HG03565 (cell line): ENCODE measurements around the gene RAPGEF1.

ENCODE experiments used
- ATAC-seq: cut with Tn5 transposase; IDR thresholded peaks from one replicate; pipeline ENCODE4 v1.9.1; 2021; ENCODE audit warnings: mild to moderate bottlenecking, moderate library complexity; ENCODE audit not compliant: unreplicated experiment

The RAPGEF1 gene

DNA sequence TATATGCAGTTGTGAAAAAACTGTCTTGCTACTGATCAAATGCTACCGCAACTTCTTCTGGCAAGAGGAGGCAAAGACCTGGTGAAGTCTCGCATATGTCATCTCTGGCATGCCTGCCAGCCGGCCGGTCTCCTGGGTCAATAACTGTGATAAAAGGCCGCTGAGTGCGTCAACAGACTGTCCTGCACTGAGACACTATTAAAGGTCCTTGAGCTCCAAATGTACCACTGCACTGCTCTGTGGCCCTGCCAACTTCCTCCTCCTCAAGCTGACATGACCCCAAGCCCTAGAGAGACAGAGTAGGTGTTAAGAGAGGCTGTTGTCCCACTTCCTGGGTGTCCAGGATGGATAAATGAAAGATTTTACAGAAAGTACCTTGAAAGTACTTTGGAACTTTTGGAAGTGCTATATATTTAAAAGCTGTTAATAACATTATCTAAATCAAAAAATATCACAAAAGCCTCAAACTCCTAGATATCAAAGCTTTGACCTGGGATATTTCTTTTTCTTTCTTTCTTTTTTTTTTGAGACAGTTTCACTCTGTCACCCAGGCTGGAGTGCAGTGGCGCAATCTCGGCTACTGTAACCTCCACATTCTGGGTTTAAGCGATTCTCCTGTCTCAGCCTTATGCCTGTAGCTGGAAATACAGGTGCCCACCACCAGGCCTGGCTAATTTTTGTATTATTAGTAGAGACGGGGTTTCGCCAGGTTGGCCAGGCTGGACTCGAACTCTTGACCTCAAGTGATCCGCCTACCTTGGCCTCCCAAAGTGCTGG lies 31.5 kb downstream of the RAPGEF1 start:
- no peak for ATAC-seq

DNA sequence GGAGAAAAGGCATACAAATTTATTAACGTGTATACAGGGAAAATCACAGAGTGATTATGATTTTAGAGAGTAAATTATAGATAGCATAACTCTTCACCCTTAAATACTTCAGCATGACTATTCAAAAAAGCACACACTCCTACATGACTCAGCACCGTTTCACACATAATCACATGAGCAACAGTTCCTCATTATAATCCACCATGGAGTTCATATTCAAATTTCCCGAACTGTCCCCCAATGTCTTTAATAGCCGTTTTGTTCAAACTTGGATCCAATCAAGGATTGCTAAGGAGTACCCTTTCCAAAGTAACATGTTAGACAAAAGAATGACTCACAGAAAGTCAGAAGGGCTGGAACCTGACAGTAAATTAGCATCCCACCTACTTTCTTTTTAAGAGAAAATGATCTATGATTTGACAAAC lies 32.1 kb downstream of the RAPGEF1 start:
- ATAC-seq, result no peak

DNA sequence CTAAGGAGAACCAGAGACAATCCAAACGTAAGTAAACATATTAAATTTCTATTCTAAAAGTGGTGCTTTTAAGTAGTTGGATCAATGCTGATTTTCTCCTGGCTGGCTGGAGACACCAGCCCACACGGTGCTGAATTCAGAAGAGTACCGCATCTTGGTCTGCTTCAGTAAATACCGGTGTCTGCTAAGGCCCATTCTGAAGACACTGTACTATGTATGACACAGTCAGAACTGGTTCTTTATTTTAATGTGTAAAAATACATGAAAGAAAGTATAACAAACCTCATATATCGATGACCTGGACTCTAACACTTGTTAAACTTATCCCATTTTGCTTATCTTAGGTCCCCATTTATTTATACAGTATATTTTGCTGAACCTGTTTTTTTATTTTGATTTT lies 32.8 kb downstream of the RAPGEF1 start:
- no peak for ATAC-seq

DNA sequence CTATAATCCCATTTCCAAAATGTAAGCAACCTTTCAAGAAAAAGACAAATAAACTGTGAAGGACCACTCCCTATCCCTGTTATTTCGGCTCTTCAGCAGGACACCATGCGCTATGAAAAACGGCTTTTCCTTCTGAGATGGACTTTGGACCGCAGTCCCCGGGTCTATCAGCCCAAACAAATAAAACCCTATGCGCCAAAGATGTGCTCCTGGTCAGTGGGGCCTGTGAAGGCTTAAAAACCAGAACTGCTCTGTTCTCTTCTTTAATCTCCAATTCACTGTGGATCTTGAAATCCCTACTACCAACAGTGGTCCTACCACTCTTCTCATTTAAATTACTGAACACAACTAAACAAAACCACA lies 33.3 kb downstream of the RAPGEF1 start:
- no peak for ATAC-seq

DNA sequence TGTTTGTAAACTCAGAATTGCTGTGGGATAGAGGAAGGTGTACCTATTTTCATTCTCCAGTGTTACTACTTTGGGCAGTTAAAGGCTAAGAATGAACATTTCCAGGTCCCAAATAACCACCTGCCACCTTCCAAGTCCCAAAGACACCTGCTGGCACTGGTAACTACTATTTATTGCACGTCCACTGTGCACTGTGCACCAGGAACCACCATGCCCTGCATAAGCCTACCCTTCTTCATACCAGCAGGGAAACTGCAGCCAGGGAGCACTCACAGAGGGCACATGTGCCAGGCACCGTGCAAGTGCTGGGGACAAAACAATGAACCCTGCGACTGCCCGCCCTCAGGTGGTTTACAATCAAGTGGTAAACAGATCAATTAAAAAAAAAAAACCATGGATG lies 34.9 kb downstream of the RAPGEF1 start:
- no peak for ATAC-seq

DNA sequence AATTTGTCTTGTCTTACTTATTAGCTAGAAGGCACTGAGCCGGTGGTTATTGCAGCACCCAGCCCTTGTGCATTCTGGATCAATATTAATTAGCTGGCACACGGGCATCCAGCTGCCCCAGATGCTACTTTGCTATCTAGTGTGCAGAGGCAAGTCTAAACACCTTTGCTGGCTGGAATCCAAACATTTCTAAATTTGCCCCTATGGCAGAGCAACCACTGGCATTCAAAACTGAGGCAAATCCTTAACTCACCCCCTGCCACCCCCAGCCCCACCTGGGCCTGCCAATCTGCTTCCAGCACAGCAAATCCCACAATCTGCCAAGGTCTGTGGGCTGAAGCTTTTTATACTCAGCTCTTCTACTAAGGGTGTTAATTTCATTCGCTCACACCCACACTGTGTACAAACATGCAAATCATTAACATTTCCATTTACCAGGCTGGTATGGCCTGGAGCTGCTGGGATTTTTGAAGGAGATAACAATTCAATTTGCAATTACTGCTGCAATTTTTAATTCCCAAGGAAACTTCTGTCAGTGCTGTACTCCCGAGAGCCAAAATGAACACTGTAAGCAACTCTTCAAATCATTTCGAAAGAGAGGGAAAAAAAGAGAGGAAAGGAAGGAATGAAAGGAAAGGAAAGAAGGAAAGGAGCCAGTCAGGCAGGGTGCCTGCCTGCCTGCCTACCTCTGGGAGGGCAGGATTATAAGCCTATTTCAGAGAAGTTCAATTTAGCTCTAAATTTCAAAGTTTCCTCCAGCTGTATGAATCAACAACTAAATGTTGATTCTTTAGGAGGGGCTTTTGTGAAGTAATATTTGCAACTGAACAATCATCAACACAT lies 35.5 kb downstream of the RAPGEF1 start:
- no peak for ATAC-seq

DNA sequence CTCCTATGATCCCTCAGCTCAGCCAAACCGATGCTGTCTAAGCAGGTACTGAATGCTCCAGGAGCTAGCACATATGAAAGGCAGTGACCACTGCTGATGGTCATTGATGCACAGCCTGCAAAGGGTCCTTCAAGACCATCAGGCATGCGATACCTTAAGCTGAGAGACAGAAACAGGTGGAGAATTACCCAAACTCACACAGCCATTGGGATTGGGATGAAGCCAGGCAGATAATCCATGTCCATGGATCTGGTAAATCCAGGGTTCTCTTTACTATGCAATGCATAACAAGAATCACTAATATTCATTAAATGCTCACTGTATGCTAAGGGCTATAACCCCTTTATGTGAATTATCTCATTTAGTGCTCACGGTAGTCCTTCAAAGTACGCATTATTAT lies 36.2 kb downstream of the RAPGEF1 start:
- no peak for ATAC-seq

DNA sequence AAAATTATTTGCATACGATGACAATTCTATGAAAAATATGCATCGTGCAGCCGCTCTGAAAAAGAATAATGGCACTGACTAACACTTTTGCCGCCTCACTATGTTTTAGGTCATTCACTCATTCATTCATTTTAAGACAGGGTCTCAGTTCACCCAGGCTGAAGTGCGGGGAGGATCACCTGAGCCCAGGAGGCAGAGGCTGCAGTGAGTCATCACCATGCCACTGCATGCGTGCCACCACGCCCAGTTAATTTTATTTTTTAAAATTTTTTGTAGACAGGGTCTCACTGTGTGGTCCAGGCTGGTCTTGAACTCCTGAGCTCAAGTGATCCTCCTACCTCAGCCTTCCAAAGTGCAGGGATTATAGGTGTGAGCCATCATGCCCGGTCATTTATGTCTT lies 37.0 kb downstream of the RAPGEF1 start:
- ATAC-seq, result no peak

DNA sequence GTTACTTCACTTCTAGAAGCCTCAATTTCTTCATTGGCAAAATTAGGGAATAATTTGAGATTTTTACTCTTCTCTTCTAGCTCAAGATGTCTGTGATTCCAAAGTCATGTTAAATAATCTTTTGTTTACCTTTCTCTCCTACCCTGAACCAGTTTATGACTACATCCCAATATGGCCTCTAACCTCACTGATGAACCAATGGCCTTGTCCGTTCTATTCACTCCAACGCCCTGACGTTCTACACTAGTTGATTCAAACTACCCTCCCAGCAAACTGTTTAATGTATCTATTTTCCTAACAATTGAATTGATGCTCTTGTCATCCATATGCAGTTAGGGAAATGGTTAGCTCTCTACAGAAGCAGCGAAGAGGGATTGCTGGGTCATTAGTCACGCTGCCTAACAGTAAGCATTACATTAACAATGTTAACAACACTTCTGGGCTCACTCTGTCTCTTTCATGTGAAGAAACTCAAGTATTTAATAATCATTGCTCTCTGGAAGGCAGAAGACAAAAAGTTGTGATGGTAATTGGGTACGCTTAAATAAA lies 38.0 kb downstream of the RAPGEF1 start:
- no peak for ATAC-seq

DNA sequence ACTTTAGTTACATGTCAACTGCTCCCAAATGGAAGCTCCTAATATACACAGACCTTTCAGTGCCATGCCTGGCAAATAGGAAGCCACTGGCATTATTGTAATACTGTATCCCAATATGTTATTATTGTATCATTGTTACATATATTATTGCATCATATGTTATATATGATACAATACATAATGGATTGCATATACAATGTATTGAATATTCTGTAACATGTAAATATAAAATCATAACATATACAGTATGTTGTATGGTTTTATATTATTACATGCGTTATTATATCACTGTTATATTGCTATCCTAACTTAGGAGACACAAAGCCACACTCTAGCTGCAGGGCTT lies 38.5 kb downstream of the RAPGEF1 start:
- no peak for ATAC-seq

DNA sequence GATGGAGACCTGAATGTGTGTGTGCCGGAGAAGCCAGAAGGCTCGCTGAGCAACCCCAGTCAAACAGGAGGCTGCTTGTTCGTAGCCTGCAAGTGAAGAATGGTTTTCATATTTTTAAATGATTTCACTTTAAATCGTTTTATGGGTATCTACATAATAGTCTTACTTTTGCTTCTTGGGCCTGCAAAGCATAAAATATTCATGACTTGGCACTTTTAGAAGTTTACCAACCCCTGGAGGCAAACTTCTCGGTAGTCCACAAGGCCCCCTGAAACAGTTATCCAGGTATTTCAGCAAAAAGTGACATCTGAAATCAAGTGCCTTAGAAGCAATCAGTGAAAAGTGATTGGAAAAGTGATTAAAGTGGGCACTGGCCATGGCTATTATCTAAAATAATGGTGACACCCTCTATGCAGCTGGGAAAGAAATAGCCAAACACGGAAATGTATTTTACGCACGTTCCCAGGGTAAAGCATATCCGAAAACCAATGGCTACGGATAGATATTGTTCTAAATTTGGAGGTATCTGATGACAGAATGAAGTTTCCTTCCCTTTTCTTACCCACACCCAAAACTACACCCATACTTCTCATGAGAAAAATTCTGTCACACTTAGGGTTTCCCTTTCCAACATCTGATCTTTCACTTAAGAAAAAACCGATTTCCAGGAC lies 39.0 kb downstream of the RAPGEF1 start:
- ATAC-seq, result no peak

DNA sequence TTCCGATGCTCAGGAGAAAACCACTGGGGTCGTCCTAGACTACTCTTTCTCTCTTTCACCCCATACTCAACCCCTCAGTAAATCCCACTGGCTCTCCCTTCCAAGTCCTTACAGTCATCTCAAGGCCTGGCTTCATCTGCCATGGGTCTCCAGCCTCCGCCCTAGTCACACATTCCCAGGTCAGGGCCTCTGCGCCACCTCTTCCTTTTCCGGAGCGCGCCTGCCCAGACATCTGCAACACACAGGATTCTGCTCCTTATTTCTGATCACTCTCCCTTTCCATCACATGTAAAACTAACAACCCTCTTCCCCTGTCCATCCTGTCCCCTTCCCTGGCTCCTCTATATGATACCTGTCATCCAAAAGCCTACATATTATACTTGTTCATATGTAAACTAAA lies 39.8 kb downstream of the RAPGEF1 start:
- no peak for ATAC-seq

DNA sequence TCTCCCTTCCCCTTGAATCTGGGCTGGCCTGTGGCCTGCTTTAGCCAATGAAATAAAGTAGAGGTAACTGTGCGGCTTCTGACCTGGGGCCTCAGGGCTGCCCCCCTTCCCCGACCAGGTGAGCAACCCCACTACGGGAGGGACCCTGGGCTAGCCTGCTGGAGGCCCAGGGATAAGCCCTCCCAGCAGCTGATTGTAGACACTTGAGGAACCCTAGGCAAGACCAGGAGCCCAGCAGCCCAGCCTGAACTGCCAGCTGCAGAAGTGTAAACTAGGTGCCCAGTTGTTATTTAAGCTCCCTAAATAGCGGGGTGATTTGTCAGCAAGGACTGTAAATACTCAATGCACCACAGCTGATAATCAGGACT lies 41.3 kb downstream of the RAPGEF1 start:
- ATAC-seq, result no peak

DNA sequence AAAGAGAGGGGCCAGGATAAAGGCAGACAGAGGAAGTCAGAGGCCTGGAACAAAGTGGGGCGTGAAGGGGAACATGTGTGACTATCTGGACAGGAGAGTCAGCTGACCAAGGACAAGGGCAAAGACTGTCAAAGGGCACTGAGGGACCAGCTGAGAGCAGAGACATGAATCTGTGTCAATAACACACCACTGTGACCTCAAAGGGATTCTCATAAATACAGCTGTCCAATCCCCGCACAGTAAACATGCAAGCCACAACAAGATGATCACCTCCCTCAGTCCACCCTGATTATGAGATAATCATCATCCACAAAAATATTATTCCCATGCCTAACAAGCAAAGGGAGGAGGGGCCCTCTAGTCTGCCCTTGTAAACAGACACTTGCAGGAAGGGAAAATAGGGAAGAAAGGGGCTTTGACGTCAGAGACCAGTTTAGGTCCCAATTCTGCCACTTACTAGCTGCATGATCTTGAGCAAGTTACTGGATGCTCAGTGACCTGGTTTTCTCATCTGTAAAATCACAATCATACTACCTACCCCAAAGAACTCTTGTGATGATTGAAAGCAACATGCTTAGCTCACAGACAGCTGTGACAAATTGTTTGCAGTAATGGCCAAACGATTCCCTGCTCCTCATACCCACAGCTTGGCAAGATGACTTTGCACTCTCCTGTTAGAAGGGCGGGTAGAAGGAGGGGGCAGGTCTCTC lies 41.8 kb downstream of the RAPGEF1 start:
- ATAC-seq, result no peak

DNA sequence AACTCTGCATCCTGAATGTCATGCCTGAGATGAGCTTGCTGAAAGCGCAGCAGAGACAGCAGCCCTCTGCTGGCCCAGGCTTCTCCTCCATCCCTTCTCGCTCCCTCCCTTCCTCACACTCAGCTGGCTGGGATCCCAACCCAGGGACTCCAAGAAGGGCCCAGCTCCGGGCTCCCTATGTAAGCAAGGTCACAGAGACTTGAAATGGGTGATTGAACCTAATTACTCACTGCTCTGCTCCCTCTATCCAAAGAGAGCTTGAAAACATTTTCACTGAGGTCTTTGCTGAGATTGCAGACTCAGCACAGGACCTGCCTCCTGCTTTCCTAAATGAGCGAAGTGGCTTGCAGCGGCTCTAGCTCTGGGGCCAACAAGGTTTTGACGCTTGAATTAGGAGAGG lies 42.8 kb downstream of the RAPGEF1 start:
- no peak for ATAC-seq

DNA sequence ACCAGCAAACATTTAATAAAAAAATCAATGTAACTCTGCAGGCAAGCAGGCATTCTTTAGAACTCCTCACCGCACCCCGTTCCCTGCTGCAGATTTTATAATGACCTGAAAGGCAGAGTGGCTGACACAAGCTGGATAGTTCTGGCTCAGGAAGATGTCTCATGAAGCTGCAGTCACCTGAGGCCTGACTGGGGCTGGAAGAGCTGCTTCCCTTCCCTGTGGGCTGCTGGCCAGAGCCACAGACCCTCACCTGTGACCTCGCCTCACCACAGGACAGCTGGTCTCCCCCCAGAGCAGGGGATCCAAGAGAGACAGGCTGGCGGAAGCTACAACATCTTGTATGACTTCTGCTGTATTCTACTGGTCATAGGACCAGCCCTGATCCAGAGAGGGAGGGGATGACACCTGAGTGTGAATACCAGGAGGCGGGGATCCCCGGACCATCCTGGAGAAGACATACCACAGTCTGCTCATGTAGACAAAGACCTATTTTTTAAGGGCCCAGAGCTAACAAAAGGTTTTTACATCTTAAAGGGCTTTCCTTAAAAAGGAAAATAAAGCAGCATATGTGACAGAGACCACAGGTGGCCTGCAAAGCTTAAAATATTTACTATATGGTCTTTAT lies 43.9 kb downstream of the RAPGEF1 start:
- ATAC-seq, result no peak

DNA sequence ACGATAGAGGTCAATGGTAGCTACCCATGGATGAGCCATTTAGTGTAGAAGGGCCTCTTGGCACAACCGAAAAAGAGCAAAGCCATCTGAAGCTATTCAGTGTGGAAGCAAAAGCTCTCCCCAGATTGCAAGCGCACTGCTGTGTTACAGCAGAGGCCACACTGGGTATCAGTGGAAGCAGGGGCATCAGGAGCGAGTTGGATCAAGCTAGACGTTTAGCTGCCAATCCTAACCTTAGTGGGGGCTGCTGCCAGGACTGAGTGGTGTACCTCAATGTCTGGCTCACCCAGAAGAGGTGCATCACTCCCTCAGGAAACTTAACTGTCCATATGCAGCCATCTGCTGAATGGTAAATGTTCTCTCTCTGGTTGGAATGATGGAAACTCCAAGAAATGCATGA lies 44.5 kb downstream of the RAPGEF1 start:
- no peak for ATAC-seq

DNA sequence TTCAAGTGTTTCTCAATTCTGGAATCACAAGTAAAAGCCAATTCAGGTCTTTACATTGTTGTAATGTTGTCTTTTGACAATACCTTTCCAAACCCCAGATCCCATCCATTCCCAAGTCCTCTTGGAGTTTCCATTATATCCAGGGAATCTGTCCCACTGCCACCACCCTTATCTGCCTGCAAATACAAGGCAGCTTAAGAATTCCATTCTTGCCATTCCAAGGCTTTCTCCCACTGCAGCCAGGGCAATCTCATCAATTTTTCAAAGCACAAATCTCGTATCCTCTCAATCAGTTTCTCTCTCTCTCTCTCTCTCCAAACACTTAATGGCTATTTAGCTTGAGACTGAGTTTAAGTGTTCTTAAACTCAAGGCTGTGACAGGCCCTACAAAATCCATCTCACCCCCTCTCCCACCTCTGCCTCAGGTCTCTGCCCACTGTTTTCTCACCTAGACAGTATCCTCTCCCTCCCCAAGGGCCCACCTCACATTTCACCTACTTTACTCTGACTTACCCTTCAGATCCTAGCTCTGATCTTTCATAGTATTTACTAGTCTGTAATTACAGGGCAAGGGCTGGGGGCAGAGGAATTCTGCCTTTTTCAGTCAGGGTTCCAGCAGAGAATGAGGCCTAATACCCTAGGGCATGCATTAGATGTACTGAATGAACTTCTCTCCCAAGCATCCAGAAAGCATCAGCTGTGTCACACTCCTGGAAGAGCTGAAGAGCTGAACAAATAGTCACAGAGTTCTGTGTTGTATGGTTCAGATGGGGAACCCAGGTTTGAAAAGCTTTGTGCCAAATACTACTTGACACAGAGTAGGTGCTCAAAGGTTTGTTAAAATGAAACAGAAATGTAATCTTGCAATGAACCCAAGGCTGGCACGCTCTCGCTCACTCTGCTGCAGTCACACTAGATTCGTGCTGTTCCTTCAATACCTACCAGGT lies 46.0 kb downstream of the RAPGEF1 start:
- ATAC-seq, result no peak
